ENCODE measurements around the gene GNG14. TPM values are rescaled to one million over a fixed set of nuclear protein-coding genes. Genes with fewer than 3 reads are reported as not detected.

Gene GNG14
- total RNA-seq, 1 experiment from 2014 or later: not detected

- Histone ChIP-seq H4K20me1 (ENCODE audit: insufficient read depth) (no peaks in the 10 kb centered on the region), H3K27me3 (ENCODE audit: insufficient read depth, low read length) (no peaks in the 10 kb centered on the region), H3K27ac (ENCODE audit: low read depth, low read length) (peak overlapping the region; percentile 88), H2AFZ (ENCODE audit: low read depth, low read length, poor library complexity, severe bottlenecking) (no peak overlapping the region), H3K4me2 (ENCODE audit: low read length) (peak overlapping the region; percentile 92), H3K9me3 (ENCODE audit: control insufficient read depth in 1 of 2, insufficient read depth in 1 of 2, low read depth in 1 of 2, low read length in 2 of 2) (no peaks in the 10 kb centered on the region), H3K79me2 (ENCODE audit: insufficient read depth, low read length) (peaks cover 28% of the 10 kb centered on the region; the same call in 1 of the 2 replicates), H3K4me3 (replicated peaks in 1 of 2; ENCODE audit: low read depth in 1 of 2, low read length in 2 of 2) (peak overlapping the region; percentile 95 to 98), H3K9ac (ENCODE audit: low read length) (peak overlapping the region; percentile 90), H3K4me1 (ENCODE audit: control insufficient read depth in 1 of 2, insufficient read depth in 2 of 2, low read length in 2 of 2) (peaks cover 19 to 37% of the 10 kb centered on the region in 2 experiments), H3K9me2 (ENCODE audit: insufficient read depth) (no peaks in the 10 kb centered on the region), H3K36me3 (ENCODE audit: control insufficient read depth in 1 of 2, insufficient read depth in 2 of 2, low read length in 2 of 2) (peaks cover 4 to 13% of the 10 kb centered on the region in 2 experiments; a peak in 3 of 4 replicates)
- CTCF ChIA-PET: no interaction called here
- intact Hi-C loops (cut with micrococcal nuclease): loop anchor here (5.0 to 10.0 kb wide), 2 partner anchors 56 to 744 kb away; partner anchors contain the start of genes ZNF490, ZNF700 and ZNF791
- TF ChIP-seq ZFX (IDR thresholded peaks at IDR 0.05): no peak
- no peak for DNase-seq (ENCODE audit: low read depth, low spot score)
- POLR2A ChIA-PET: no interaction called here
- RAD21 ChIA-PET (ENCODE audit: low non-redundant PET in 1 of 2, low total read pairs in 2 of 2, uncharacterized antibody in 2 of 2, unreplicated experiment in 2 of 2): interaction anchor here (0.6 kb wide), 2 partner anchors 104 to 170 kb away, joined by 3 to 7 read pairs; partner anchors contain the start of gene MAST1 (in 1 of the 2)
- no peak for ATAC-seq
- no TSS peak for BruUV-seq (replicated peaks)
Measured at GRCh38 chr19:12668346-12668745, 19.5 kb upstream of the GNG14 start.

- H3K79me2 ChIP-seq (ENCODE audit: insufficient read depth, low read length): peaks cover 28% of the 10 kb centered on the region; the same call in 1 of the 2 replicates
- peaks cover 19 to 37% of the 10 kb centered on the region in 2 experiments for H3K4me1 ChIP-seq (ENCODE audit: control insufficient read depth in 1 of 2, insufficient read depth in 2 of 2, low read length in 2 of 2)
- peak overlapping the region; percentile 95 to 98 for H3K4me3 ChIP-seq (replicated peaks in 1 of 2; ENCODE audit: low read depth in 1 of 2, low read length in 2 of 2)
- intact Hi-C loops (cut with micrococcal nuclease): loop anchor here (1.0 to 10.0 kb wide), 3 partner anchors 12 to 744 kb away; partner anchors contain the start of genes DHPS, ZNF490, ZNF700 and ZNF791
- TSS peak; percentile 72 for BruUV-seq (replicated peaks)
- no peaks in the 10 kb centered on the region for H3K9me3 ChIP-seq (ENCODE audit: control insufficient read depth in 1 of 2, insufficient read depth in 1 of 2, low read depth in 1 of 2, low read length in 2 of 2)
- H3K9me2 ChIP-seq (ENCODE audit: insufficient read depth): no peaks in the 10 kb centered on the region
- ChIA-PET POLR2A (interaction anchor here (1.0 kb wide), 1 partner anchor 13 kb away, joined by 4 read pairs; the partner anchor contains the start of gene DHPS), RAD21 (ENCODE audit: low non-redundant PET in 1 of 2, low total read pairs in 2 of 2, uncharacterized antibody in 2 of 2, unreplicated experiment in 2 of 2) (interaction anchor here in 1 of 2 experiments (0.6 kb wide), 1 partner anchor 105 kb away, joined by 3 read pairs; no protein-coding TSS in a partner anchor), CTCF (interaction anchor here (0.5 kb wide), 1 partner anchor 640 kb away, joined by 5 read pairs; no protein-coding TSS in a partner anchor)
- H3K27ac ChIP-seq (ENCODE audit: low read depth, low read length): peak overlapping the region; percentile 88
- peaks cover 2 to 13% of the 10 kb centered on the region in 2 experiments; a peak in 2 of 4 replicates for H3K36me3 ChIP-seq (ENCODE audit: control insufficient read depth in 1 of 2, insufficient read depth in 2 of 2, low read length in 2 of 2)
- TF ChIP-seq ATF3 (IDR thresholded peaks at IDR 0.05) (no peak), POLR2A (IDR thresholded peaks at IDR 0.05; ENCODE audit: borderline replicate concordance, extremely low read depth, insufficient read depth, insufficient read length) (peak; percentile 28), ELF1 (IDR thresholded peaks at IDR 0.05; ENCODE audit: borderline replicate concordance, low read depth) (no peak), ZNF274 (IDR thresholded peaks at IDR 0.05; ENCODE audit: low read depth, low read length) (no peak)
- H3K9ac ChIP-seq (ENCODE audit: low read length): peak overlapping the region; percentile 90
- peak overlapping the region; percentile 92 for H3K4me2 ChIP-seq (ENCODE audit: low read length)
- no peaks in the 10 kb centered on the region for H3K27me3 ChIP-seq (ENCODE audit: insufficient read depth, low read length)
- H4K20me1 ChIP-seq (ENCODE audit: insufficient read depth): no peaks in the 10 kb centered on the region
- DNase-seq (ENCODE audit: low read depth, low spot score) (no peak), ATAC-seq (peak; percentile 26)
- H2AFZ ChIP-seq (ENCODE audit: low read depth, low read length, poor library complexity, severe bottlenecking): peak overlapping the region; percentile 79
Measured at GRCh38 chr19:12668932-12669269, 18.9 kb upstream of the GNG14 start.
